Central memory CD8-positive, alpha-beta T cell (primary cell): ENCODE measurements around the gene NOTO.
A peak's percentile ranks its signal among the peaks of the same experiment; 100 is the strongest.
"Not testable (repeated sequence)": the region's sequence is repeated elsewhere in the genome, so short reads cannot be mapped to it uniquely, and the experiment has no call there.

Source experiments
- ATAC-seq: fragments of 150-1000 bp; cut with Tn5 transposase; replicated peaks from 2 replicates; pipeline ENCODE4 v1.10.0; 2022; ENCODE audit warnings: mild to moderate bottlenecking, moderate FRiP score, moderate number of reproducible peaks; ENCODE audit not compliant: poor library complexity, severe bottlenecking; ENCODE audit errors: extremely low read depth
- DNase-seq, 2 donors: peaks; one replicate each; pipeline ENCODE4 v3.0.0; 2021; ENCODE audit warnings: low spot score in 2 of 2
- H3K27ac Mint-ChIP-seq: one replicate; pipeline ENCODE4 v1.8.0; 2022; ENCODE audit warnings: low read depth, mild to moderate bottlenecking, moderate library complexity, mixed read lengths
- H3K27me3 Mint-ChIP-seq: one replicate; pipeline ENCODE4 v1.8.0; 2022; ENCODE audit warnings: mixed read lengths
- H3K36me3 Mint-ChIP-seq: one replicate; pipeline ENCODE4 v1.8.0; 2022; ENCODE audit warnings: mild to moderate bottlenecking, moderate library complexity, mixed read lengths; ENCODE audit not compliant: insufficient read depth
- H3K4me1 Mint-ChIP-seq: one replicate; pipeline ENCODE4 v1.8.0; 2022; ENCODE audit warnings: mixed read lengths
- H3K4me3 Mint-ChIP-seq: one replicate; pipeline ENCODE4 v1.8.0; 2022; ENCODE audit warnings: mild to moderate bottlenecking, moderate library complexity, mixed read lengths
- H3K9me3 Mint-ChIP-seq: one replicate; pipeline ENCODE4 v1.8.0; 2022; ENCODE audit warnings: mixed read lengths

NOTO gene

DNA sequence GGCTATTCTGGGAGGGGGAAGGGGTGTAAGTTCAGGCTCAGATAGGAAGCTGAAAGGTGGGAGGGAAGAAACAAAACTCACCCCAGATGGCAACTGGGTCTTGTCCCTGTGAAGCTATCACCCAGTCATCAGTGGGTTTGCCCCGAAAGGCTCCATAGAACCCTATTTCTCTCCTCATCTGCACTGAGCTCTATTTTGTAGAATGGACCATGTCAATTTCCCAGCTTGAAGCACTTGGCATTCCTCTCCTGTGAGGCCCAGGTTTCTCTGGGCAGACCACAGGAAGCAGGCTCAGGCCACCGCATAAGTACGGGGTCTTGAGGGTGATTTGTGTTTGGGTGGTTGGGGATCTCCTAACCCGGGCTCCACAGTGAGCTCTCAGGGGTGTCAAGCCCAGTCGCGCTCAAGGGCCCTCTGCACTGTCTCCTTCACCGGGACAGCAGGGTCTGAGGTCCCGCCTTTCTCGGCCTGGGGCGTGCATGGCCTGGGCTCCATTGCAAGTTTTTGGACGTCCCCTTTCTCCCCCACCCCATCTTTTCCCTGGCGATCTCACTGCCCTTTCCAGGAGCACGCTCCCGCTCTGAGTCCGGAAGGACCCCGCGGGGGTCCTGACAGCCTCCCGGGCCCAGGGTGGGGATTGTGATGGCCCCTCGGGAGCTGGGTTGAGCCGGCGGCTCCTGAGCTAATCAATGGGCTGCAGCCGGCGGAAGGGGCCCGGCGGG, 27.3 kb upstream of the NOTO start:
- H3K4me1 Mint-ChIP-seq: peaks cover 15% of the 10 kb centered on the region
- no peak for ATAC-seq
- H3K36me3 Mint-ChIP-seq: peaks cover 5% of the 10 kb centered on the region
- no peak for DNase-seq
- no peaks in the 10 kb centered on the region for H3K9me3 Mint-ChIP-seq
- peak overlapping the region; percentile 90 for H3K4me3 Mint-ChIP-seq
- peaks cover 64% of the 10 kb centered on the region for H3K27me3 Mint-ChIP-seq
- no peak overlapping the region for H3K27ac Mint-ChIP-seq

DNA sequence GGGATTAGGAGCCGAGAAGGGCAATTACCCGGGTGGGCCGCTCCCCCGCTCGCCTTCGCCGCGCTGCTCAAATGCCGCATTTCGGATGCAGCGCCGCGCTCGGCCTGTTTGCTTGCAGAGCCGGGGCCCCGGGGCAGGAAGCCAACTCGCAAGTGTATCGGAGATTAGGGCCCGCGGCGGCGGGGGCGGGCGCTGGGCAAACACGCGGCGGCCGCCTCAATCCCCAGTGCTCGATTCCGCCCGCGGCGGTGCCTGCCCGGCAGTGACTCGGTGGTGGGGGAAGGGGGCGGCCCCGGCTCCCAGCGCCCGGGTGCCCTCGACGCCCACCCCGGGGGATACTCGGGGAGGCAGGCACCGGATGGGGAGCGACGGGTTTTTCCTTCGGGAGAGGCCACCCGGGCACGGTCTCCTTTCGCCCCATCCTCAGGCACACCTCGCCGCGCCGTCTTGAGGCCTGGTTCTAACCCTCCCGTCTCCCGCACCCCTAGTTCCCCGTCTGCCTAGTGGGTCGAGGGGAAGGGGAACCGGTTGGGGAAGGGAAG, 26.6 kb upstream of the NOTO start:
- ATAC-seq (peak; percentile 53), DNase-seq (peak; percentile 49 to 54)
- Mint-ChIP-seq H3K27me3 (peaks cover 70% of the 10 kb centered on the region), H3K4me1 (peaks cover 15% of the 10 kb centered on the region), H3K9me3 (no peaks in the 10 kb centered on the region), H3K36me3 (peaks cover 5% of the 10 kb centered on the region), H3K27ac (no peak overlapping the region), H3K4me3 (peak overlapping the region; percentile 90)

DNA sequence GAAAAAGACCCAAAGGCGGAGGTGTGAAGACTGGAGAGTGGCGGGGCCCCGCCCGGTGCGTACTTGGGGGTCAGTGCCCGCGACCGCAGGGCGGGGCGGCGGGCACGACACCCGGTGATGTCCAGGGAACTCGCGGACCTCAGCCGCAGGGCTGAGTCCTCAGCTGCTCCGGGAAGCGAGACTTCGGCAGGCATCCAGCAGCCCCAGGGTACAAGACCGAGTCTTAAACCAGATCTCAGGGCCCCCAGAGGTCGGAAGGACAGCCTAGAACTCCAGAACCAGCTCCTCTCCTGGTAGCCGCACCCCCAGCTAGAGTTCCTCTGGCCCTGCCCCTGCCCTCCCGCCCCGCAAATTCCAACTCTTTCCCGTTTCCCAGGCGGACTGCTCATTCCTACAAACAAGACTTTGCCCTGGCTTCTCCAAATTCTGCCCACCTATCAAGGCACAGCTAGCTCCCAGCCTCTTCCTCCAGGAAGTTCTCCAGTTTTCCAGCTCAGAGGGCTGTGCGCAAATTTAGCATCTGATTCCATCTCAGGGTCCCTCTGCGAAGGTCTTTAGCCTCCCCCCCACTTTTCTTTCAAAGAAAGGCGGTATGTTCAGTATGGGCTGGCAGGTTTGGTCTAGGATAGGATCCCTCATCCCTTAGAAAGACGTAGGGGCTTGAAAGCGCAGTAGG, 26.0 kb upstream of the NOTO start:
- H3K27me3 Mint-ChIP-seq: peaks cover 77% of the 10 kb centered on the region
- no peak for DNase-seq
- H3K4me3 Mint-ChIP-seq: peak overlapping the region; percentile 90
- H3K27ac Mint-ChIP-seq: no peak overlapping the region
- H3K4me1 Mint-ChIP-seq: peaks cover 15% of the 10 kb centered on the region
- peak; percentile 26 for ATAC-seq
- H3K9me3 Mint-ChIP-seq: no peaks in the 10 kb centered on the region
- H3K36me3 Mint-ChIP-seq: peaks cover 5% of the 10 kb centered on the region

GRCh38 chr2:73176881-73177644, 25.3 kb upstream of the NOTO start:
- peak overlapping the region; percentile 90 for H3K4me3 Mint-ChIP-seq
- H3K4me1 Mint-ChIP-seq: peaks cover 15% of the 10 kb centered on the region
- no peak overlapping the region for H3K27ac Mint-ChIP-seq
- DNase-seq (peak; percentile 80 to 90), ATAC-seq (peak; percentile 86)
- peaks cover 76% of the 10 kb centered on the region for H3K27me3 Mint-ChIP-seq
- no peaks in the 10 kb centered on the region for H3K9me3 Mint-ChIP-seq
- peaks cover 5% of the 10 kb centered on the region for H3K36me3 Mint-ChIP-seq

GRCh38 chr2:73177645-73178255, 24.6 kb upstream of the NOTO start:
- H3K9me3 Mint-ChIP-seq: no peaks in the 10 kb centered on the region

GRCh38 chr2:73185965-73186364, 16.4 kb upstream of the NOTO start:
- Mint-ChIP-seq H3K36me3 (no peaks in the 10 kb centered on the region), H3K27ac (no peak overlapping the region), H3K4me1 (no peaks in the 10 kb centered on the region), H3K9me3 (no peaks in the 10 kb centered on the region), H3K27me3 (peaks cover 46% of the 10 kb centered on the region), H3K4me3 (no peak overlapping the region)
- DNase-seq: no peak
- ATAC-seq: no peak

More at GRCh38 chr2:73177645-73178255, 24.6 kb upstream of the NOTO start:
- no peak overlapping the region for H3K27ac Mint-ChIP-seq
- DNase-seq: no peak
- peaks cover 5% of the 10 kb centered on the region for H3K36me3 Mint-ChIP-seq
- peaks cover 76% of the 10 kb centered on the region for H3K27me3 Mint-ChIP-seq
- H3K4me1 Mint-ChIP-seq: peaks cover 15% of the 10 kb centered on the region
- H3K4me3 Mint-ChIP-seq: peak overlapping the region; percentile 90
- no peak for ATAC-seq

- Mint-ChIP-seq H3K9me3 (no peaks in the 10 kb centered on the region), H3K4me3 (no peak overlapping the region), H3K36me3 (no peaks in the 10 kb centered on the region), H3K4me1 (no peaks in the 10 kb centered on the region), H3K27ac (no peak overlapping the region), H3K27me3 (peaks cover 36% of the 10 kb centered on the region)
- no peak for DNase-seq
- no peak for ATAC-seq
Measured at GRCh38 chr2:73187549-73187948, 14.8 kb upstream of the NOTO start.

DNA sequence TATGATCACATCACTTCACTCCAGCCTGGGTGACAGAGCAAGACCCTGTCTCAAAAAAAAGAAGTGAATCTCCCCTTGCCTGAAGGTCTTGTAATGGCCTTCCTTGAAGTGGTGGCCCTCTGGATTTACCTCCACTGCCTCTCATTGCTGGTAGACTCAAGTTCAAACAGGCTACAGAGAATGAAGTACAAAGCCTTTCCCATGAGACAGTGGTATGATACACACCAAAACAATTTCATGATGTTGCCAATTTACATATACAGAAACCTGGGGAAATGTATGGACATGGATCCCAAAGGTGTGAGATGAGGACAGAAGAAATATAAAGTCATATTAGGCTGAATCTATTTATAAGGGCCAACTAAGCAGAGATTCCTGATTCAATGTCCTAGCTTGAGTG, 4.8 kb upstream of the NOTO start:
- Mint-ChIP-seq H3K36me3 (no peaks in the 10 kb centered on the region), H3K27me3 (peaks cover 49% of the 10 kb centered on the region), H3K9me3 (no peaks in the 10 kb centered on the region), H3K4me3 (no peak overlapping the region), H3K4me1 (no peaks in the 10 kb centered on the region), H3K27ac (no peak overlapping the region)
- ATAC-seq (no peak), DNase-seq (no peak)

DNA sequence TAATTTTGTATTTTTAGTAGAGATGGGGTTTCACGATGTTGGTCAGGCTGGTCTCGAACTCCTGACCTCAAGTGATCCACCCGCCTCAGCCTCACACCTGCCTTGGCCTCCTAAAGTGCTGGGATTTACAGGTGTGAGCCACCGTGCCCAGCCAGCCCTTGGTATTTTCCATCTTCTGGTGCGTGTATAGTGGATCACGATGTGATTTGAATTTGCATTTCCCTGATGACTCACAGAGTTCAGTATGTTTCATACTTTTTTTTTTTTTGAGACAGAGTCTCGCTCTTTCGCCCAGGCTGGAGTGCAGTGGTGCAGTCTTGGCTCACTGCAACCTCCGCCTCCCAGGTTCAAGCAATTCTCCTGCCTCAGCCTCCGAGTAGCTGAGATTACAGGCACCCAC, 2.1 kb upstream of the NOTO start:
- H3K9me3 Mint-ChIP-seq, H3K4me3 Mint-ChIP-seq, DNase-seq, H3K27ac Mint-ChIP-seq, H3K36me3 Mint-ChIP-seq, ATAC-seq, H3K4me1 Mint-ChIP-seq: not testable (repeated sequence)
- H3K27me3 Mint-ChIP-seq: peaks cover 72% of the 10 kb centered on the region

DNA sequence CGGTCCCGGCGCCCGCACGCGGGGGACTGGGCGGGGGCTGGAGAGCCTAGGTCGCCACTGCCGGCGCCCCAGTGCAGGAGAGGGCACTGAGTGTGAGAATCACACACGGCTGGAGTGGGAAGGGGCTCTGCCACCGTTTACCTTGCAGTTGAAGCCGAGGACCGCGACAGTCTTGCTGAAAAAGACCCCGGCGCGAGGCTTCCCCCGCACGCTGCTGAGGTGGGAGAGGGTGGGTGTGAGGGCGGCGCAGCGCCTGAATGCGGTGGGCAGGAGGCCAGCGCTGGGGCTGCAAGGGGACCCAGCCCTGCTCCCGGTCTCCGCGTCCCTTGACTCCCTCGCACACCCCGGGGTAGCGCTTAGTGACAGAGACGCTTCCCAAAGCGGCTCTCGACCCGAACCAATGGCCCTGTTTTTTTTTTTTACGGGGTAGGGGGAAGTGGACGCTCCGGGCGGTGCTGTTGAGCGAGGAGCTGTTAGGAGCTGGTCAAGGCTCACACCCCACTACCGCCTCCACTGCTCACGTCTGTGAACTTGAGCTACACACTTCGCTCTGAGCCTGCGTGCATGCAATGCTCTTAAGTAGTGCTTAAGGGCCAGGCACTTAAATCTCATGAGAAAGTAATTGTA, 794 bp downstream of the NOTO start:
- Mint-ChIP-seq H3K9me3 (no peaks in the 10 kb centered on the region), H3K27ac (no peak overlapping the region), H3K36me3 (no peaks in the 10 kb centered on the region), H3K4me3 (peak overlapping the region; percentile 31), H3K27me3 (peaks cover 78% of the 10 kb centered on the region), H3K4me1 (no peaks in the 10 kb centered on the region)
- ATAC-seq: no peak
- DNase-seq: no peak

- ATAC-seq (no peak), DNase-seq (no peak)
- no peak overlapping the region for H3K4me3 Mint-ChIP-seq
- peaks cover 63% of the 10 kb centered on the region for H3K27me3 Mint-ChIP-seq
- no peaks in the 10 kb centered on the region for H3K36me3 Mint-ChIP-seq
- H3K4me1 Mint-ChIP-seq: no peaks in the 10 kb centered on the region
- no peaks in the 10 kb centered on the region for H3K9me3 Mint-ChIP-seq
- no peak overlapping the region for H3K27ac Mint-ChIP-seq
Measured at GRCh38 chr2:73205611-73206010, 3.2 kb downstream of the NOTO start.

- no peaks in the 10 kb centered on the region for H3K9me3 Mint-ChIP-seq
- no peaks in the 10 kb centered on the region for H3K36me3 Mint-ChIP-seq
- peaks cover 47% of the 10 kb centered on the region for H3K27me3 Mint-ChIP-seq
- ATAC-seq: no peak
- no peak overlapping the region for H3K27ac Mint-ChIP-seq
- H3K4me1 Mint-ChIP-seq: peaks cover 3% of the 10 kb centered on the region
- no peak overlapping the region for H3K4me3 Mint-ChIP-seq
- no peak for DNase-seq
Measured at GRCh38 chr2:73208258-73208657, 5.9 kb downstream of the NOTO start.
